Measurements from ENCODE around the gene KLK14. TPM values are rescaled to one million over a fixed set of nuclear protein-coding genes. Genes with fewer than 3 reads are reported as not detected.

KLK14 gene
- total and polyA plus RNA-seq, 10 of the 15 experiments (the other 5 are each of a cell fraction or from before 2014, with no cell fraction given), result not detected

GRCh38 chr19:51111606-51112005 lies 28.9 kb upstream of the KLK14 start:
- H3K36me3 ChIP-seq (ENCODE audit: control insufficient read depth in 2 of 2, insufficient read depth in 2 of 2, low read length in 1 of 2), result no peaks in the 10 kb centered on the region
- peaks cover 15% of the 10 kb centered on the region for H3K79me2 ChIP-seq (ENCODE audit: control insufficient read depth, insufficient read depth, low read length)
- DNase-seq (ENCODE audit: low read depth, low spot score) (no peak), FAIRE-seq (no peak), ATAC-seq (no peak)
- H3K4me2 ChIP-seq (ENCODE audit: control insufficient read depth, insufficient read depth), result no peak overlapping the region
- in situ Hi-C loops (cut with MboI), result no loop called here
- 22% methylated on average over 6 of the region's 6 CpGs for WGBS (ENCODE audit: insufficient coverage, insufficient replicate concordance, low lambda C conversion rate, missing lambda C conversion rate)
- ChIA-PET RAD21 (ENCODE audit: unreplicated experiment) (no interaction called here), SMC1A (ENCODE audit: uncharacterized antibody, unreplicated experiment) (interaction anchor here (0.7 to 0.9 kb wide), 2 partner anchors 50 to 1028 kb away, joined by 3 read pairs; partner anchors contain the start of gene ZNF616), POLR2A (no interaction called here), CTCF (no interaction called here)
- no peaks in the 10 kb centered on the region for H3K9me3 ChIP-seq (replicated peaks; ENCODE audit: control insufficient read depth, insufficient read depth, low read length)
- intact Hi-C loops (cut with micrococcal nuclease; ENCODE audit: unreplicated experiment), result no loop called here
- H4K20me1 ChIP-seq (ENCODE audit: control insufficient read depth, insufficient read depth), result no peaks in the 10 kb centered on the region
- H3K4me3 ChIP-seq, result no peak overlapping the region
- no peak overlapping the region for H2AFZ ChIP-seq (ENCODE audit: control insufficient read depth, low read depth, low read length)
- BruUV-seq (replicated peaks), result no TSS peak
- no peaks in the 10 kb centered on the region for H3K4me1 ChIP-seq (ENCODE audit: control insufficient read depth, insufficient read depth, low read length)
- H3K27me3 ChIP-seq (replicated peaks in 1 of 2; ENCODE audit: control insufficient read depth in 2 of 2, insufficient read depth in 2 of 2, low read length in 1 of 2), result no peaks in the 10 kb centered on the region
- H3K9ac ChIP-seq (ENCODE audit: control insufficient read depth, insufficient read depth, low read length), result no peak overlapping the region
- H3K27ac ChIP-seq (ENCODE audit: control insufficient read depth, insufficient read depth), result no peak overlapping the region
- TF ChIP-seq STAT1 (conservative IDR thresholded peaks at IDR 0.05), result no peak
- TF ChIP-seq ESRRA (IDR thresholded peaks at IDR 0.05; ENCODE audit: low read length), result no peak
- TF ChIP-seq ZBTB33 (IDR thresholded peaks at IDR 0.05), result no peak
- no peak for TF ChIP-seq ATF7 (IDR thresholded peaks at IDR 0.05; ENCODE audit: low read depth)
- no peak; the same call in 1 of the 2 replicates for TF ChIP-seq PKNOX1 (IDR thresholded peaks at IDR 0.05)
- TF ChIP-seq BHLHE40 (IDR thresholded peaks at IDR 0.05; ENCODE audit: borderline replicate concordance in 1 of 2, low read depth in 2 of 2, low read length in 1 of 2), result no peak
- TF ChIP-seq ZBTB40 (IDR thresholded peaks at IDR 0.05; ENCODE audit: borderline replicate concordance), result no peak
- TF ChIP-seq NFXL1 (IDR thresholded peaks at IDR 0.05; ENCODE audit: borderline replicate concordance), result no peak
- no peak for TF ChIP-seq ZZZ3 (IDR thresholded peaks at IDR 0.05; ENCODE audit: control insufficient read depth, insufficient read length, low read depth)
- TF ChIP-seq RB1 (IDR thresholded peaks at IDR 0.05; ENCODE audit: borderline replicate concordance), result no peak
- TF ChIP-seq CHD4 (IDR thresholded peaks at IDR 0.05), result no peak
- TF ChIP-seq PRDM15 (CRISPR knock-in tag; IDR thresholded peaks at IDR 0.05), result no peak
- no peak for TF ChIP-seq ZBED1 (IDR thresholded peaks at IDR 0.05; ENCODE audit: borderline replicate concordance)
- no peak for TF ChIP-seq RFX5 (IDR thresholded peaks at IDR 0.05; ENCODE audit: low read depth, low read length)
